ENCODE measurements around the gene AZIN2.

Gene AZIN2

DNA sequence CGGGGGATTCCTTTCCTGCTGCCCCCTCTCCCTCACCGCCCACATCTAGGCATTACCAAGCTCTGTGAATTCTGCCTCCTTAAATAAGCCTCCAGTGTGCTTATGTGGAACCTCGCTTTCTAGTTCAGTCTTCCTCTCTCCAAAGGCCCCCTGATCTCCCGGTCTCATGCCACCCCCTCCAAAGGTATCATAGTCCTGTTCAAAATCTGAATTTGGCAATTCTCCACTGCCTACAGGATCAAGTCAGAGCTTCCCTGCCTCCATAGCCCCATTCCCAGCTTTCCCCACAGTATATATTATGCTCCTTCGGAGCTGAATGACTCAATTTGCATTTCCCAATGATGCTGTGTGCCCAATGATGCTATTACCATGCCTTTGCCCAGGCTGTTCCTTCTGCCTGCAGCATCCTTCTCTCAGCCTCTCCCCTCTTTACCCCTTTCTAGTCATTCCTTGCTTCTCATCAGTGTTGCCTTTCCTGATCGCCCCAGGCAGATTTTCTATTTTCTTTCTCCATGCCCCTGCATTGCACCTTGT lies 1.7 kb downstream of the AZIN2 start:
- Histone ChIP-seq H3K4me3 (ENCODE audit: low read depth in 1 of 2, low read length in 2 of 2) (no peak overlapping the region), H3K9me3 (ENCODE audit: low read length) (no peaks in the 10 kb centered on the region), H3K4me1 (ENCODE audit: insufficient read depth, low read length) (peaks cover 16% of the 10 kb centered on the region)

DNA sequence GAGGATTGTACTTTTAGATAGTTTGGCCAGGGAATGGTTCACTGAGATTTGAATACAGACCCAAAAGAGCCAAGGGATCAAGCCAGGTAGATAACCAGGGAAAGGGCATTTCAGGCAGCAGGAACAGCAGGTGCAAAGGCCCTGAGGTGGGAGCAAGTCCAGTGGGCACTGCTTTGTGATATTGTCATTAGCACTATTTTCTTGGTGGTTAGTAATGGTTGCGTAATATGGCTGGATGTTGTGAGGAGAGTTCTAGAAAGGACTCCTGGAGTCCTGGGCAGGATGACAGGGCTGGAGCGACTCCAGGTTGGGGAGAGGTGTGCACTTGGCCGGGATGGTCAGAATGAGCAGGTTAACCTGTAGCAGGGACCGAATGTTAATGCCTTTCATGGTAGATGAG lies 4.4 kb downstream of the AZIN2 start:
- no peak overlapping the region for H3K27ac ChIP-seq (ENCODE audit: low read depth, low read length)
- H3K27me3 ChIP-seq (ENCODE audit: control insufficient read depth in 1 of 2, insufficient read depth in 2 of 2, low read length in 2 of 2), result no peaks in the 10 kb centered on the region
- no peak overlapping the region for H3K9ac ChIP-seq (ENCODE audit: low read length)
- H3K4me3 ChIP-seq (ENCODE audit: low read depth in 1 of 2, low read length in 2 of 2), result no peak overlapping the region
- no peaks in the 10 kb centered on the region for H3K9me3 ChIP-seq (ENCODE audit: low read length)
- no peaks in the 10 kb centered on the region for H3K36me3 ChIP-seq (ENCODE audit: insufficient read depth, low read length)
- H3K4me1 ChIP-seq (ENCODE audit: insufficient read depth, low read length), result peaks cover 14% of the 10 kb centered on the region

More for the DNA sequence above, 1.7 kb downstream of the AZIN2 start:
- H3K27ac ChIP-seq (ENCODE audit: low read depth, low read length), result no peak overlapping the region
- H3K36me3 ChIP-seq (ENCODE audit: insufficient read depth, low read length), result no peaks in the 10 kb centered on the region
- no peaks in the 10 kb centered on the region for H3K27me3 ChIP-seq (ENCODE audit: control insufficient read depth in 1 of 2, insufficient read depth in 2 of 2, low read length in 2 of 2)
- H3K9ac ChIP-seq (ENCODE audit: low read length), result no peak overlapping the region

- Histone ChIP-seq H3K4me1 (ENCODE audit: insufficient read depth, low read length) (peaks cover 10% of the 10 kb centered on the region), H3K9ac (ENCODE audit: low read length) (no peak overlapping the region), H3K9me3 (ENCODE audit: low read length) (no peaks in the 10 kb centered on the region), H3K27me3 (ENCODE audit: control insufficient read depth in 1 of 2, insufficient read depth in 2 of 2, low read length in 2 of 2) (no peaks in the 10 kb centered on the region), H3K36me3 (ENCODE audit: insufficient read depth, low read length) (no peaks in the 10 kb centered on the region), H3K4me3 (ENCODE audit: low read depth in 1 of 2, low read length in 2 of 2) (no peak overlapping the region), H3K27ac (ENCODE audit: low read depth, low read length) (no peak overlapping the region)
Observed at GRCh38 chr1:33086384-33086850, 5.5 kb downstream of the AZIN2 start.

- Histone ChIP-seq H3K4me3 (ENCODE audit: low read depth in 1 of 2, low read length in 2 of 2) (no peak overlapping the region), H3K36me3 (ENCODE audit: insufficient read depth, low read length) (no peaks in the 10 kb centered on the region), H3K9ac (ENCODE audit: low read length) (no peak overlapping the region), H3K4me1 (ENCODE audit: insufficient read depth, low read length) (no peaks in the 10 kb centered on the region), H3K27ac (ENCODE audit: low read depth, low read length) (no peak overlapping the region), H3K27me3 (ENCODE audit: control insufficient read depth in 1 of 2, insufficient read depth in 2 of 2, low read length in 2 of 2) (no peaks in the 10 kb centered on the region), H3K9me3 (ENCODE audit: low read length) (no peaks in the 10 kb centered on the region)
Observed at GRCh38 chr1:33087677-33088076, 6.7 kb downstream of the AZIN2 start.

DNA sequence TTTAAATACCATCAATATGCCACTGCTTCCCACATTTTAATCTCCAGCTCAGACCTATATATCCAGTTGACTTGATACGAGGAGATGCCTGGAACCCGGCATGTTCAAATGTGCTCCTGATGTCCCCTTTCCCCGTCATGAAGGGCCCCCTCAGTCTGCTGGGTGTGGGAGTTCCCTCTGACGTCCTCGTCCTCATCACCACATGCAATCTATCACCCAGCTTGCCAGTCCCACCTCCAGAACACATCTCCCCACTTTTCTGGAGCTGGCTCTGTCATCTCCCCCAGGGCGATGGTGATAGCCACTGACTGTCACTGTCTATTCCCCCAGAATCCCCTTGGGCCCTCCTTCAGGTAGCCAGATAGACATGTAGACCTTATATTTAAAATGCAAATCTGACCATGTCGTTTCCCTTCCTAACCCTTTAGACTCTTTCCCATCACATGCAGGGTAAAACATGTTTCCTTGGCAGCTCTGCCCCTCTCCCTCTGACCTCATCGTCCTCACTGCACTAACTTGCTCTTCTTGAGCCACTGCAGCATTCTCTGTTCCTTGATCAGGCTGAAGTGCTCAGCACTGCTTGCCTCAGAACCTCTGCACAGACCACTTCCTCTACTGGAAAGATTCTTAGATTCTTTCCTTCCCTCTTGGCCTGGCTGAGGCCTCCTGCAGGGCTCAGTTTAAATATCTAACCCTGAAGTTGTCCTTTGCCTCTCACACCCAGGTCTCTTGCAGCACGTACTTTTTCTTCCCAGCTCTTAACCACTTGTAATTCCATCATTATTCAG lies 7.4 kb downstream of the AZIN2 start:
- Histone ChIP-seq H3K4me1 (ENCODE audit: insufficient read depth, low read length) (no peaks in the 10 kb centered on the region), H3K27ac (ENCODE audit: low read depth, low read length) (no peak overlapping the region), H3K9ac (ENCODE audit: low read length) (no peak overlapping the region), H3K36me3 (ENCODE audit: insufficient read depth, low read length) (no peaks in the 10 kb centered on the region), H3K9me3 (ENCODE audit: low read length) (no peaks in the 10 kb centered on the region), H3K27me3 (ENCODE audit: control insufficient read depth in 1 of 2, insufficient read depth in 2 of 2, low read length in 2 of 2) (no peaks in the 10 kb centered on the region), H3K4me3 (ENCODE audit: low read depth in 1 of 2, low read length in 2 of 2) (no peak overlapping the region)

- Histone ChIP-seq H3K4me3 (ENCODE audit: low read depth in 1 of 2, low read length in 2 of 2) (no peak overlapping the region), H3K4me1 (ENCODE audit: insufficient read depth, low read length) (no peaks in the 10 kb centered on the region), H3K27me3 (ENCODE audit: control insufficient read depth in 1 of 2, insufficient read depth in 2 of 2, low read length in 2 of 2) (no peaks in the 10 kb centered on the region), H3K9ac (ENCODE audit: low read length) (no peak overlapping the region), H3K9me3 (ENCODE audit: low read length) (no peaks in the 10 kb centered on the region), H3K27ac (ENCODE audit: low read depth, low read length) (no peak overlapping the region), H3K36me3 (ENCODE audit: insufficient read depth, low read length) (no peaks in the 10 kb centered on the region)
Observed at GRCh38 chr1:33089457-33089856, 8.5 kb downstream of the AZIN2 start.

DNA sequence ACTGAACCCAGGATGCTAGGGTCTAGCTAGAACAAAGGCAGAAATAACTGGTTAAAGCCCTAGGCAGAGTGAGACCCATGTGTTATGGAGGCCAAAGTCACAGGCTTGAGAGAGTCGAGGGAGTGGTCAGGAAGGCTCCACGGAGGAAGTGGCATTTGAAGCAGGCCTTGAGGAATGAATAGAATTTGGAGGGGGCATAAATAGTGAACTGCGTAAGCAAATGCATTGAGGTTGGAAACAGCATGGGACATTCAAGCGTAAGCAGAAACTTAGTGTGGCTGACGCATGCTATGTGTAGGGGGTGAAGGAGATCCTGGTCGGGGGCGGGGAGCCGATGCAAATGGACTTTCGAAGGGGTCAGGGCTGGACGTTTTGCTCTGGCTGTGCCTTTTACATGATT lies 11.5 kb downstream of the AZIN2 start:
- Histone ChIP-seq H3K4me3 (ENCODE audit: low read depth in 1 of 2, low read length in 2 of 2) (no peak overlapping the region), H3K27me3 (ENCODE audit: control insufficient read depth in 1 of 2, insufficient read depth in 2 of 2, low read length in 2 of 2) (no peaks in the 10 kb centered on the region), H3K36me3 (ENCODE audit: insufficient read depth, low read length) (no peaks in the 10 kb centered on the region), H3K4me1 (ENCODE audit: insufficient read depth, low read length) (no peaks in the 10 kb centered on the region), H3K9me3 (ENCODE audit: low read length) (no peaks in the 10 kb centered on the region), H3K9ac (ENCODE audit: low read length) (no peak overlapping the region), H3K27ac (ENCODE audit: low read depth, low read length) (no peak overlapping the region)

- H3K4me3 ChIP-seq (ENCODE audit: low read depth in 1 of 2, low read length in 2 of 2), result no peak overlapping the region
- H3K27ac ChIP-seq (ENCODE audit: low read depth, low read length), result no peak overlapping the region
- H3K27me3 ChIP-seq (ENCODE audit: control insufficient read depth in 1 of 2, insufficient read depth in 2 of 2, low read length in 2 of 2), result no peaks in the 10 kb centered on the region
- no peaks in the 10 kb centered on the region for H3K4me1 ChIP-seq (ENCODE audit: insufficient read depth, low read length)
- no peak overlapping the region for H3K9ac ChIP-seq (ENCODE audit: low read length)
- no peaks in the 10 kb centered on the region for H3K36me3 ChIP-seq (ENCODE audit: insufficient read depth, low read length)
- H3K9me3 ChIP-seq (ENCODE audit: low read length), result no peaks in the 10 kb centered on the region
Observed at GRCh38 chr1:33093004-33093403, 12.1 kb downstream of the AZIN2 start.

GRCh38 chr1:33094486-33094885 lies 13.5 kb downstream of the AZIN2 start:
- H3K36me3 ChIP-seq (ENCODE audit: insufficient read depth, low read length), result no peaks in the 10 kb centered on the region
- no peaks in the 10 kb centered on the region for H3K9me3 ChIP-seq (ENCODE audit: low read length)
- H3K4me1 ChIP-seq (ENCODE audit: insufficient read depth, low read length), result no peaks in the 10 kb centered on the region
- no peak overlapping the region for H3K27ac ChIP-seq (ENCODE audit: low read depth, low read length)
- no peaks in the 10 kb centered on the region for H3K27me3 ChIP-seq (ENCODE audit: control insufficient read depth in 1 of 2, insufficient read depth in 2 of 2, low read length in 2 of 2)
- no peak overlapping the region for H3K9ac ChIP-seq (ENCODE audit: low read length)
- H3K4me3 ChIP-seq (ENCODE audit: low read depth in 1 of 2, low read length in 2 of 2), result no peak overlapping the region

- Histone ChIP-seq H3K4me1 (ENCODE audit: insufficient read depth, low read length) (no peaks in the 10 kb centered on the region), H3K27ac (ENCODE audit: low read depth, low read length) (no peak overlapping the region), H3K9me3 (ENCODE audit: low read length) (no peaks in the 10 kb centered on the region), H3K27me3 (ENCODE audit: control insufficient read depth in 1 of 2, insufficient read depth in 2 of 2, low read length in 2 of 2) (no peaks in the 10 kb centered on the region), H3K36me3 (ENCODE audit: insufficient read depth, low read length) (no peaks in the 10 kb centered on the region), H3K9ac (ENCODE audit: low read length) (no peak overlapping the region), H3K4me3 (ENCODE audit: low read depth in 1 of 2, low read length in 2 of 2) (no peak overlapping the region)
Observed at GRCh38 chr1:33094971-33095604, 14.1 kb downstream of the AZIN2 start.

GRCh38 chr1:33096363-33097005 lies 15.5 kb downstream of the AZIN2 start:
- Histone ChIP-seq H3K4me3 (ENCODE audit: low read depth in 1 of 2, low read length in 2 of 2) (no peak overlapping the region), H3K36me3 (ENCODE audit: insufficient read depth, low read length) (no peaks in the 10 kb centered on the region), H3K4me1 (ENCODE audit: insufficient read depth, low read length) (no peaks in the 10 kb centered on the region), H3K27ac (ENCODE audit: low read depth, low read length) (no peak overlapping the region), H3K9ac (ENCODE audit: low read length) (no peak overlapping the region), H3K9me3 (ENCODE audit: low read length) (no peaks in the 10 kb centered on the region), H3K27me3 (ENCODE audit: control insufficient read depth in 1 of 2, insufficient read depth in 2 of 2, low read length in 2 of 2) (no peaks in the 10 kb centered on the region)

Measured in muscle layer of colon (tissue), 2 donors.